Measurements from ENCODE around the gene STARD3.

- no peak for TF ChIP-seq POLR2A (IDR thresholded peaks at IDR 0.05)
- TF ChIP-seq CTCF (IDR thresholded peaks at IDR 0.05) = no peak
- no peak for TF ChIP-seq POLR2AphosphoS5 (IDR thresholded peaks at IDR 0.05)
These were observed 65.0 kb downstream of the STARD3 start for GRCh38 chr17:39701784-39702422.
